ENCODE measurements around the gene SMAD2. TPM values are rescaled to one million over a fixed set of nuclear protein-coding genes. Genes with fewer than 3 reads are reported as not detected.

Gene SMAD2
- polyA plus RNA-seq, 1 donor (not counting 4 experiments of a cell fraction or from before 2014, with no cell fraction given), result 87.1 TPM

GRCh38 chr18:47932603-47933002, 2.1 kb upstream of the SMAD2 start:
- TF ChIP-seq EZH2 (IDR thresholded peaks at IDR 0.05; ENCODE audit: low read length) (no peak), CTCF (optimal IDR thresholded peaks at IDR 0.05 in 1 of 3, IDR thresholded peaks at IDR 0.05 in 1 of 3, conservative IDR thresholded peaks at IDR 0.05 in 1 of 3; ENCODE audit: extremely low read depth in 1 of 3, insufficient read depth in 2 of 3, low read length in 3 of 3) (peak in 1 of 3 experiments; percentile 6)
- Histone ChIP-seq H4K20me1 (ENCODE audit: control insufficient read depth, extremely low read depth, insufficient read depth, low read length) (no peaks in the 10 kb centered on the region), H2AFZ (ENCODE audit: control insufficient read depth, low read length) (no peak overlapping the region), H3K9ac (ENCODE audit: control insufficient read depth, extremely low read depth, insufficient read depth, low read length) (no peak overlapping the region), H3K4me3 (ENCODE audit: control insufficient read depth in 2 of 3, extremely low read depth in 1 of 3, insufficient read depth in 2 of 3, low read depth in 1 of 3, low read length in 3 of 3) (no peak overlapping the region), H3K9me1 (ENCODE audit: control insufficient read depth, extremely low read depth, insufficient read depth, low read length) (no peaks in the 10 kb centered on the region), H3K79me2 (ENCODE audit: control insufficient read depth, insufficient read depth, low read length) (peaks cover 20% of the 10 kb centered on the region), H3K27me3 (ENCODE audit: control insufficient read depth, extremely low read depth, insufficient read depth, low read length) (no peaks in the 10 kb centered on the region), H3K9me3 (ENCODE audit: control insufficient read depth, low read depth, low read length) (no peaks in the 10 kb centered on the region), H3K4me2 (ENCODE audit: control insufficient read depth, extremely low read depth, insufficient read depth, low read depth, low read length) (no peak overlapping the region), H3K4me1 (ENCODE audit: control insufficient read depth, extremely low read depth, insufficient read depth, low read length) (peaks cover 13% of the 10 kb centered on the region), H3K36me3 (ENCODE audit: control insufficient read depth in 2 of 2, extremely low read depth in 1 of 2, insufficient read depth in 2 of 2, low read length in 2 of 2) (no peaks in the 10 kb centered on the region), H3K27ac (ENCODE audit: control insufficient read depth, insufficient read depth, low read length) (no peak overlapping the region)
- FAIRE-seq (no peak), DNase-seq (ENCODE audit: low read depth, low spot score) (no peak)
- dilution Hi-C loops (cut with MboI; ENCODE audit: extremely low pct_ligation_motif_present, low sequenced_read_pairs), result no loop called here

GRCh38 chr18:47932190-47932589, 1.7 kb upstream of the SMAD2 start:
- Histone ChIP-seq H3K79me2 (ENCODE audit: control insufficient read depth, insufficient read depth, low read length) (peaks cover 24% of the 10 kb centered on the region), H3K9me3 (ENCODE audit: control insufficient read depth, low read depth, low read length) (no peaks in the 10 kb centered on the region), H3K4me1 (ENCODE audit: control insufficient read depth, extremely low read depth, insufficient read depth, low read length) (peaks cover 15% of the 10 kb centered on the region), H3K4me3 (ENCODE audit: control insufficient read depth in 2 of 3, extremely low read depth in 1 of 3, insufficient read depth in 2 of 3, low read depth in 1 of 3, low read length in 3 of 3) (no peak overlapping the region), H4K20me1 (ENCODE audit: control insufficient read depth, extremely low read depth, insufficient read depth, low read length) (no peaks in the 10 kb centered on the region), H3K4me2 (ENCODE audit: control insufficient read depth, extremely low read depth, insufficient read depth, low read depth, low read length) (peak overlapping the region; percentile 83), H3K27me3 (ENCODE audit: control insufficient read depth, extremely low read depth, insufficient read depth, low read length) (no peaks in the 10 kb centered on the region), H3K27ac (ENCODE audit: control insufficient read depth, insufficient read depth, low read length) (no peak overlapping the region), H3K9ac (ENCODE audit: control insufficient read depth, extremely low read depth, insufficient read depth, low read length) (no peak overlapping the region), H3K9me1 (ENCODE audit: control insufficient read depth, extremely low read depth, insufficient read depth, low read length) (no peaks in the 10 kb centered on the region), H2AFZ (ENCODE audit: control insufficient read depth, low read length) (no peak overlapping the region), H3K36me3 (ENCODE audit: control insufficient read depth in 2 of 2, extremely low read depth in 1 of 2, insufficient read depth in 2 of 2, low read length in 2 of 2) (no peaks in the 10 kb centered on the region)
- dilution Hi-C loops (cut with MboI; ENCODE audit: extremely low pct_ligation_motif_present, low sequenced_read_pairs), result no loop called here
- no peak for FAIRE-seq
- DNase-seq (ENCODE audit: low read depth, low spot score), result no peak
- no peak for TF ChIP-seq EZH2 (IDR thresholded peaks at IDR 0.05; ENCODE audit: low read length)
- TF ChIP-seq CTCF (optimal IDR thresholded peaks at IDR 0.05 in 1 of 3, IDR thresholded peaks at IDR 0.05 in 1 of 3, conservative IDR thresholded peaks at IDR 0.05 in 1 of 3; ENCODE audit: extremely low read depth in 1 of 3, insufficient read depth in 2 of 3, low read length in 3 of 3), result no peak
